Posterior vena cava (tissue), 2 donors: ENCODE measurements around the gene SGMS1. TPM values are rescaled to one million over a fixed set of nuclear protein-coding genes. Genes with fewer than 3 reads are reported as not detected.

Source experiments
- DNase-seq: peaks from one replicate; pipeline ENCODE4 v3.0.0-alpha.2; 2020; ENCODE audit warnings: low spot score
- intact Hi-C, 2 donors: fragments of 100-400 bp; cut with DNase I; formaldehyde crosslinking; loops; one replicate each; pipeline versions ENCODE4 v1.14.1 to v1.14.2; 2022 to 2023
- total RNA-seq, 2 donors: library from RNA; stranded (reverse); fragmentation: NEBNext Ultra II Directional; extraction: Animal tissue kit (Norgen Biotek cat#: 25700); gene quantifications; one replicate each; pipeline ENCODE4 v1.2.1, GENCODE V29; 2021
- donor health status: DM: yes; HTN: yes; CAD: no.
- donor health status: DM: yes; HTN: yes; CAD: no.

Gene SGMS1
- total RNA-seq, 2 donors from 2014 or later = 33.7 to 37.5 TPM

- intact Hi-C loops = no loop called here
- DNase-seq = no peak
Measured at GRCh38 chr10:50398381-50398780, 225.4 kb downstream of the SGMS1 start.

- no peak for DNase-seq
- intact Hi-C loops = no loop called here
Measured at GRCh38 chr10:50397312-50398140, 226.2 kb downstream of the SGMS1 start.

- no peak for DNase-seq
- intact Hi-C loops = no loop called here
Measured at GRCh38 chr10:50396491-50397311, 227.1 kb downstream of the SGMS1 start.

GRCh38 chr10:50395851-50396250 is 227.9 kb downstream of the SGMS1 start:
- intact Hi-C loops = no loop called here

GRCh38 chr10:50395271-50395670 is 228.5 kb downstream of the SGMS1 start:
- no peak for DNase-seq
- intact Hi-C loops = no loop called here

More at GRCh38 chr10:50395851-50396250, 227.9 kb downstream of the SGMS1 start:
- no peak for DNase-seq

- intact Hi-C loops = no loop called here
- DNase-seq = no peak
Measured at GRCh38 chr10:50394832-50395231, 228.9 kb downstream of the SGMS1 start.

GRCh38 chr10:50393784-50394467 is 229.8 kb downstream of the SGMS1 start:
- no peak for DNase-seq
- intact Hi-C loops = no loop called here

- DNase-seq = no peak
- intact Hi-C loops = no loop called here
Measured at GRCh38 chr10:50392966-50393718, 230.6 kb downstream of the SGMS1 start.

- DNase-seq = no peak
- intact Hi-C loops = no loop called here
Measured at GRCh38 chr10:50392426-50392825, 231.3 kb downstream of the SGMS1 start.

GRCh38 chr10:50390302-50390701 is 233.5 kb downstream of the SGMS1 start:
- intact Hi-C loops = no loop called here
- DNase-seq = no peak

GRCh38 chr10:50388181-50388580 is 235.6 kb downstream of the SGMS1 start:
- intact Hi-C loops = no loop called here
- DNase-seq = no peak

GRCh38 chr10:50387732-50388073 is 236.1 kb downstream of the SGMS1 start:
- no peak for DNase-seq
- intact Hi-C loops = no loop called here

GRCh38 chr10:50387007-50387731 is 236.6 kb downstream of the SGMS1 start:
- no peak for DNase-seq
- intact Hi-C loops = no loop called here

- DNase-seq = no peak
- intact Hi-C loops = no loop called here
Measured at GRCh38 chr10:50385624-50386023, 238.1 kb downstream of the SGMS1 start.

- no peak for DNase-seq
- intact Hi-C loops = no loop called here
Measured at GRCh38 chr10:50384898-50385297, 238.9 kb downstream of the SGMS1 start.

- intact Hi-C loops = no loop called here
- no peak for DNase-seq
Measured at GRCh38 chr10:50384238-50384637, 239.5 kb downstream of the SGMS1 start.

- intact Hi-C loops = no loop called here
Measured at GRCh38 chr10:50382576-50383023, 241.2 kb downstream of the SGMS1 start.

GRCh38 chr10:50381642-50382041 is 242.1 kb downstream of the SGMS1 start:
- no peak for DNase-seq
- intact Hi-C loops = no loop called here

More at GRCh38 chr10:50382576-50383023, 241.2 kb downstream of the SGMS1 start:
- DNase-seq = no peak

- no peak for DNase-seq
- intact Hi-C loops = no loop called here
Measured at GRCh38 chr10:50379616-50380015, 244.1 kb downstream of the SGMS1 start.
